Measurements from ENCODE around the gene FAM32A.

The FAM32A gene

DNA sequence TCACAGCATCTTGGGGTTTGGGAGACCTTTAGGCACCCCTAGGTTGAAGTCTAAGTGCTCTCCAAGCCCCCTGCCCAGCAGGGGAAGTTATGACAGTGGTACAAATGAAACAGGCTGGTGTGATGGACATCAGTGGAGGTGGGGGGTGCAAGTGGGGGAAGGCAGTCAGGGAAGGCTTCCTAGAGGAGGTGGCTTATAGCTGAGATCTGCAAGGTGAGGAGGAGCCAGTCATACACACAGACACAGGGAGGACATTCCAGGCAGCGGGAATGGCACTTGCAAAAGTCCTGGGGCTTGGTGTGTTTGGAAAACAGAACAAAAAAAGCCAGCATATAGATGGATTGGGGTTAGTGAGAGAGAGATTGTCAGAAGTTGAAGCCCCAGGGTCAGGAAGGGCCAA lies 30.1 kb upstream of the FAM32A start:
- TF ChIP-seq, protein P1, sequence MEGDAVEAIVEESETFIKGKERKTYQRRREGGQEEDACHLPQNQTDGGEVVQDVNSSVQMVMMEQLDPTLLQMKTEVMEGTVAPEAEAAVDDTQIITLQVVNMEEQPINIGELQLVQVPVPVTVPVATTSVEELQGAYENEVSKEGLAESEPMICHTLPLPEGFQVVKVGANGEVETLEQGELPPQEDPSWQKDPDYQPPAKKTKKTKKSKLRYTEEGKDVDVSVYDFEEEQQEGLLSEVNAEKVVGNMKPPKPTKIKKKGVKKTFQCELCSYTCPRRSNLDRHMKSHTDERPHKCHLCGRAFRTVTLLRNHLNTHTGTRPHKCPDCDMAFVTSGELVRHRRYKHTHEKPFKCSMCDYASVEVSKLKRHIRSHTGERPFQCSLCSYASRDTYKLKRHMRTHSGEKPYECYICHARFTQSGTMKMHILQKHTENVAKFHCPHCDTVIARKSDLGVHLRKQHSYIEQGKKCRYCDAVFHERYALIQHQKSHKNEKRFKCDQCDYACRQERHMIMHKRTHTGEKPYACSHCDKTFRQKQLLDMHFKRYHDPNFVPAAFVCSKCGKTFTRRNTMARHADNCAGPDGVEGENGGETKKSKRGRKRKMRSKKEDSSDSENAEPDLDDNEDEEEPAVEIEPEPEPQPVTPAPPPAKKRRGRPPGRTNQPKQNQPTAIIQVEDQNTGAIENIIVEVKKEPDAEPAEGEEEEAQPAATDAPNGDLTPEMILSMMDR (IDR thresholded peaks at IDR 0.05; ENCODE audit: insufficient read depth, low read depth, low read length, missing control alignments): no peak
- DNase-seq (ENCODE audit: low read depth): no peak
- H3K4me3 ChIP-seq (ENCODE audit: low read depth, low read length): no peak overlapping the region

DNA sequence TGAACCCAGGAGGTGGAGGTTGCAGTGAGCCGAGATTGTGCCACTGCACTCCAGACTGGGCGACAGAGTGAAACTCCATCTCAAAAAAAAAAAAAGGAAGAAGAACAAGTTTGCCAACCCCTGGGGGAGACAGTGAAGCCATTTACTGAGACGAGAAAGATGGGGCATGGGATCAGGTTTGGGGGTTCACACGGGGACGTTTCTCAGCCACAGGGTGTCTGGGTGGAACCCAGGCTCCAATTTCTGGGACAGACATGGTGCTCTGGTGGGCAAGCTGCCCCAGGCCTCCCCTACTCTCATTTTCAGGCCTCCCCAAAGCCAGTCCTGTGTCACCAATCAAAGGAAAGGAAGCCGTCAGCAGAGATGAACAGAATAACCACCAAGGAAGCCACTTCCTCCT lies 28.3 kb upstream of the FAM32A start:
- TF ChIP-seq, protein P1 (IDR thresholded peaks at IDR 0.05; ENCODE audit: insufficient read depth, low read depth, low read length, missing control alignments): no peak
- H3K4me3 ChIP-seq (ENCODE audit: low read depth, low read length): no peak overlapping the region
- no peak for DNase-seq (ENCODE audit: low read depth)

DNA sequence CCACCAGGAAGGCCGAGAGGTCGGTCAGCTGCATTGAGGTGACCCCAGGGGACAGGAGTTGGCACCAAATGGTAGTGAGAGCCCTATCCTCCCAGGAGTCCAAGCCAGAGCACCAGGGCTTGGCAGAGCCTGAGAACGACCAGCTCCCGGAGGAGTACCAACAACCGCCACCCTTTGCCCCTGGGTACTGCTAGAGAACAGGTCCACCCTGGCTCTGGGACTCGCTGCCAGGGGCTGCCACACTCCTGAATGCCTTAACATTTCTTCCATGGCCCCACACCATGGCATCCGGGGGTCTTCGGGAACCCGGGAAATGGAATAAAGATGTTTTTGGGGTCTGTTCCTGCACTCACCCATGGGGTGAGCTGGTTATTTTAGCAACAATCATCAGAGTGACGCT lies 27.6 kb upstream of the FAM32A start:
- no peak for DNase-seq (ENCODE audit: low read depth)
- TF ChIP-seq, protein P1 (IDR thresholded peaks at IDR 0.05; ENCODE audit: insufficient read depth, low read depth, low read length, missing control alignments): no peak
- no peak overlapping the region for H3K4me3 ChIP-seq (ENCODE audit: low read depth, low read length)

DNA sequence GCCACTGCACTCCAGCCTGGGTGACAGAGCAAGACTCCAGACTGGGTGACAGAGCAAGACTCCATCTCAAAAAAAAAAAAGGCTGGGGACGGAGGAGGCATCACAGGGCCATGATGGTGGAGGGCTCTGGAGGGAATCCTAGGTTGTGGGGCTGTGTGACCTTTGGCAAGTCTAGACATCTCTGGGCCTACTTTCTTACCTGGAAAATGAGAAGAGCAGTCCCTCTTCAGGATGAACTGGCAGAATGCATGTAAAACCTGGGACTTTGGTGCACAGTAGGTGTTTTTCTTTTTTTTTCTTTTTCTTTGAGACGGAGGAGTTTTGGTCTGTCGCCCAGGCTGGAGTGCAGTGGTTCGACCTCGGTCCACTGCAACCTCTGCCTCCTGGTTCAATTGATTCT lies 25.6 kb upstream of the FAM32A start:
- TF ChIP-seq, protein P1 (IDR thresholded peaks at IDR 0.05; ENCODE audit: insufficient read depth, low read depth, low read length, missing control alignments): no peak
- H3K4me3 ChIP-seq (ENCODE audit: low read depth, low read length): no peak overlapping the region
- DNase-seq (ENCODE audit: low read depth): no peak

DNA sequence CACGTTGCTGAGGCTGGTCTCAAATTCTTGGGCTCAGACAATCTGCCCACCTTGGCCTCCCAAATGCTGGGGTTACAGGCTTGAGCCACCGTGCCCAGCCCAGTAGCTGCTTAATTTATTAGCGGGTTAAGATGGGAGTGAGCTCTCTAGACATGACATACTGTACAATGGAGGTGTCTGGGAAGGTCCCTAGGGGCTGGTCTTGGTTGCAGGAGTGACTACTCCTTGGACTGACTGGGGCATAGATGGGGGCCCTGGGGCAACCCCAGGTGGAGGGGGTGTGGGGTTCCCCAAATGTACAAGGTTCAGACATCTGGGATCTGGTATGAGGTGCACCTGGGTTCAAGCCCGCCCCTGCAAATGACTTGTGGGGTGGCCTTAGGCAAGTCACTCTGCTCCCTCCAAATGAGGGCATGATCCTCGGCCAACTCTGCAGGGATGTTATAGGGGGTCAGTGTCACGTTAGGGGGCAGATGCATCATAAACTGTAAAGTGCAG lies 24.7 kb upstream of the FAM32A start:
- TF ChIP-seq, protein P1 (IDR thresholded peaks at IDR 0.05; ENCODE audit: insufficient read depth, low read depth, low read length, missing control alignments): no peak
- DNase-seq (ENCODE audit: low read depth): no peak
- H3K4me3 ChIP-seq (ENCODE audit: low read depth, low read length): no peak overlapping the region

DNA sequence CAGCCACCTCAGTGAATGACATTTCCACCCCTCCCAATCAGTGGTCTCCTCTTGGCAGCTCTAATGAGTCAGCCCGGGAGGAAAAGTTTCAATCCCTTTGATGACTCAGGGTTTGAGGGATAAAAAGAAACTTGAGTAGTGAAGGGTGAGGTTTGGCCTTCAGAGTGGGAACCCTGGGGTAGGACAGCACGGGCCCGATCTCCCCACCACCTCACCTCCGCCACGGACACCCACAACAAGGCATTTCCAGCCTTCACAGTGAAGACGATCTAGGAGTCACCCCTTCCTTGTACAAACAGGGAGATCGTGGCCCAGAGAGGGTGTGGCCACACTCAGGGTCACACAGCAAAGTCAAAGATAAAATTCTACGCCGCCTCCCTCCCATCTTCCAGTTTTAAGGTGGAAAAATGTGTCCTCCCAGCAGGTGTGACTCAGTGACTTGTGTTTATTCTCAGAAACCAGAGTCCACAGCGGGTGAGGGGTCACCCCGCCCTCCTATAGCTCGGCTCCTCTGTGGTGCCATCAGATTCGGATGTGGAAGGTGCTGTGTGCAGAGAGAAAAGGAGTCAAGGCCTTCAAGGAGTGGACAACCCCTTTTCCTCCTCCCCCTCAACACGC lies 24.2 kb upstream of the FAM32A start:
- DNase-seq (ENCODE audit: low read depth): no peak
- TF ChIP-seq, protein P1 (IDR thresholded peaks at IDR 0.05; ENCODE audit: insufficient read depth, low read depth, low read length, missing control alignments): no peak
- H3K4me3 ChIP-seq (ENCODE audit: low read depth, low read length): no peak overlapping the region

DNA sequence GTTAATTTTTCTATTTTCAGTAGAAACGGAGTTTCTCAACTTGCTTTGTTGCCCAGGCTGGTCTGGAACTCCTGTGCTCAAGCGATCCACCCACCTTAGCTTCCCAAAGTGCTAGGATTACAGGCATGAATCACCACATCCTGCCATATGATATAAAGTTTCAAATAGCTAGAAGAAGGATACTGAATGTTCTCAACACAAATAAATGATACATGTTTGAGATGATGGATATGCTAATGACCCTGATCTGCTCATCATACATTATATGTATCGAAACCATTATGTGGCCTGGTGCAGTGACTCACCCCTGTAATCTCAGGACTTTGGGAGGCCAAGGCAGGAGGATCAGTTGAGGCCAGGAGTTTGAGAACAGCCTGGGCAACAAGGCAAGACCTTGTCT lies 23.4 kb upstream of the FAM32A start:
- TF ChIP-seq, protein P1 (IDR thresholded peaks at IDR 0.05; ENCODE audit: insufficient read depth, low read depth, low read length, missing control alignments): no peak
- no peak overlapping the region for H3K4me3 ChIP-seq (ENCODE audit: low read depth, low read length)
- no peak for DNase-seq (ENCODE audit: low read depth)

Measured in GM12865 (cell line).